GM19238 (cell line): Measurements from ENCODE around the gene RMC1.
"Not testable (repeated sequence)": the region's sequence is repeated elsewhere in the genome, so short reads cannot be mapped to it uniquely, and the experiment has no call there.

Experiments
- DNase-seq: peaks from one replicate; pipeline ENCODE4 v3.0.0; 2011; ENCODE audit warnings: low spot score; ENCODE audit not compliant: insufficient read length

The RMC1 gene

GRCh38 chr18:23495723-23496440 is 7.4 kb upstream of the RMC1 start:
- DNase-seq = no peak

GRCh38 chr18:23498117-23498516 is 5.2 kb upstream of the RMC1 start:
- DNase-seq = no peak

- DNase-seq = no peak
Observed at GRCh38 chr18:23498877-23499276, 4.4 kb upstream of the RMC1 start.

- no peak for DNase-seq
Observed at GRCh38 chr18:23499291-23499781, 4.0 kb upstream of the RMC1 start.

GRCh38 chr18:23501626-23502025 is 1.7 kb upstream of the RMC1 start:
- no peak for DNase-seq

- DNase-seq = no peak
Observed at GRCh38 chr18:23502516-23503037, 734 bp upstream of the RMC1 start.

- no peak for DNase-seq
Observed at GRCh38 chr18:23503963-23504344, 643 bp downstream of the RMC1 start.

- peak; percentile 61 for DNase-seq
Observed at GRCh38 chr18:23504720-23505119, 1.4 kb downstream of the RMC1 start.

GRCh38 chr18:23506393-23506792 is 3.1 kb downstream of the RMC1 start:
- no peak for DNase-seq

GRCh38 chr18:23510923-23511322 is 7.6 kb downstream of the RMC1 start:
- not testable (repeated sequence) for DNase-seq

- DNase-seq = not testable (repeated sequence)
Observed at GRCh38 chr18:23512216-23512615, 8.9 kb downstream of the RMC1 start.

GRCh38 chr18:23512641-23513040 is 9.3 kb downstream of the RMC1 start:
- no peak for DNase-seq

- peak; percentile 62 for DNase-seq
Observed at GRCh38 chr18:23515911-23516546, 12.7 kb downstream of the RMC1 start.

GRCh38 chr18:23519734-23520133 is 16.4 kb downstream of the RMC1 start:
- DNase-seq = no peak

GRCh38 chr18:23521271-23521670 is 18.0 kb downstream of the RMC1 start:
- DNase-seq = no peak

- no peak for DNase-seq
Observed at GRCh38 chr18:23521907-23522306, 18.6 kb downstream of the RMC1 start.

GRCh38 chr18:23523429-23524212 is 20.3 kb downstream of the RMC1 start:
- no peak for DNase-seq

- DNase-seq = no peak
Observed at GRCh38 chr18:23524213-23524707, 20.9 kb downstream of the RMC1 start.

- DNase-seq = no peak
Observed at GRCh38 chr18:23526501-23527063, 23.3 kb downstream of the RMC1 start.

- DNase-seq = no peak
Observed at GRCh38 chr18:23528580-23529472, 25.5 kb downstream of the RMC1 start.
